ACC112 (cell line): ENCODE measurements around the gene GH2.
"Not testable (repeated sequence)": the region's sequence is repeated elsewhere in the genome, so short reads cannot be mapped to it uniquely, and the experiment has no call there.

Experiments used
- H2AFZ ChIP-seq: fragments of 200-600 bp; sonication (generic); one replicate; pipeline ENCODE4 v1.6.0; 2017; ENCODE audit warnings: antibody characterized with exemption, low read length; ENCODE audit not compliant: unreplicated experiment
- H3K27ac ChIP-seq: fragments of 200-600 bp; sonication (generic); 2 replicates; pipeline ENCODE4 v1.5.1; 2014; ENCODE audit warnings: low read depth, mild to moderate bottlenecking, antibody characterized with exemption, low read length, moderate library complexity
- H3K27me3 ChIP-seq: fragments of 200-600 bp; sonication (generic); 2 replicates; pipeline ENCODE4 v1.6.1; 2014; ENCODE audit warnings: mild to moderate bottlenecking, antibody characterized with exemption, low read length, moderate library complexity, mixed read lengths; ENCODE audit not compliant: insufficient read depth
- H3K36me3 ChIP-seq: fragments of 200-600 bp; sonication (generic); 2 replicates; pipeline ENCODE4 v1.6.1; 2016; ENCODE audit warnings: mild to moderate bottlenecking, antibody characterized with exemption, low read length, moderate library complexity, mixed read lengths; ENCODE audit not compliant: insufficient read depth
- H3K4me1 ChIP-seq: fragments of 200-600 bp; sonication (generic); one replicate; pipeline ENCODE4 v1.6.1; 2016; ENCODE audit warnings: low read length, mixed read lengths; ENCODE audit not compliant: insufficient read depth, unreplicated experiment, control insufficient read depth
- H3K4me3 ChIP-seq: fragments of 200-600 bp; sonication (generic); 2 replicates; pipeline ENCODE4 v1.5.1; 2014; ENCODE audit warnings: mild to moderate bottlenecking, low read depth, low read length
- H3K79me2 ChIP-seq: fragments of 200-600 bp; sonication (generic); one replicate; pipeline ENCODE4 v1.6.0; 2016; ENCODE audit warnings: low read length; ENCODE audit not compliant: control insufficient read depth, unreplicated experiment, insufficient read depth

Gene GH2

DNA sequence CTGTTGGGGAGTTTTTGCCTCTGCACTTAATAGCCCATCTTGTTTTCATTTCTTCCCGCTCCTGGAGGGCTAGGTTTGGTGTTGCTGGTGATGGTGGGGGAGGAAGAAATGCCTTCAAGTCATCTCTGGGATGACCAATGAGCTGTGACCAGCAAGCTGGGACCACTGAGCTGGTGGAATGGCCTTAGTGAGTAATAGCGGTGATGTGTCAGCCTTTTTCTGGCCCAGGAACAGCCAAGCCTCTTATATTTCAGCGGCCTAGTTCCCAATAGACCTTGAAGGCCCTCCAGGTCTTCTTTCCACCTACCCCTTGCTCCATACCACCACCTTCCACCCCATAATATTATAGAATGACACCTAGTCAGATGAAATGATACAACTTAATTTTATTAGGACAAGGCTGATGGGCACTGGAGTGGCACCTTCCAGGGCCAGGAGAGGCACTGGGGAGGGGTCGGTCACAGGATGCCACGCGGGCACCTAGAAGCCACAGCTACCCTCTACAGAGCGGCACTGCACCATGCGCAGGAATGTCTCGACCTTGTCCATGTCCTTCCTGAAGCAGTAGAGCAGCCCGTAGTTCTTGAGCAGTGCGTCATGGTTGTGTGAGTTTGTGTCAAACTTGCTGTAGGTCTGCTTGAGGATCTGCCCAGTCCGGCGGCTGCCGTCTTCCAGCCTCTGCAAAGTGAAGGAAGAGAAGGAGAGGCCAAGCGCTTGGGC lies 9.9 kb downstream of the GH2 start:
- H3K27me3 ChIP-seq, H3K4me3 ChIP-seq, H2AFZ ChIP-seq, H3K36me3 ChIP-seq, H3K79me2 ChIP-seq, H3K4me1 ChIP-seq, H3K27ac ChIP-seq: not testable (repeated sequence)

DNA sequence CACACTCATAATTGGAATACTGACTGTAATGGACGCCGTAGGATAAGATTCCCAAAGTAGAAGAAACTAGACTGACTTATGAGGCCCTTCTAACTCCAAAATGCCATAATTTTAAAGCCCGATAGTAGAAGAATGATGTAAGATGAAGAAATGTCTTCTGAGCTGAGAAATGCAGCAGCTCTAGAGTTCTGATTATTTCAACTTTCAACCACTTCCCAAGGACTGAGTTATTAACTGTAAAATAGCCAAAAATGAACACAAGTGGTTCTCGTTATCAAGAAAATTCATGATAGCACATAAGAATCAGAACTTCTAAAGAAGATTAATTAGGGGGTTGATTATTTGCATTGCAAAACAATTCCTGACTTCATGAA lies 11.5 kb downstream of the GH2 start:
- H3K27me3 ChIP-seq, H3K27ac ChIP-seq, H3K4me3 ChIP-seq, H3K36me3 ChIP-seq, H3K79me2 ChIP-seq, H3K4me1 ChIP-seq, H2AFZ ChIP-seq: not testable (repeated sequence)

DNA sequence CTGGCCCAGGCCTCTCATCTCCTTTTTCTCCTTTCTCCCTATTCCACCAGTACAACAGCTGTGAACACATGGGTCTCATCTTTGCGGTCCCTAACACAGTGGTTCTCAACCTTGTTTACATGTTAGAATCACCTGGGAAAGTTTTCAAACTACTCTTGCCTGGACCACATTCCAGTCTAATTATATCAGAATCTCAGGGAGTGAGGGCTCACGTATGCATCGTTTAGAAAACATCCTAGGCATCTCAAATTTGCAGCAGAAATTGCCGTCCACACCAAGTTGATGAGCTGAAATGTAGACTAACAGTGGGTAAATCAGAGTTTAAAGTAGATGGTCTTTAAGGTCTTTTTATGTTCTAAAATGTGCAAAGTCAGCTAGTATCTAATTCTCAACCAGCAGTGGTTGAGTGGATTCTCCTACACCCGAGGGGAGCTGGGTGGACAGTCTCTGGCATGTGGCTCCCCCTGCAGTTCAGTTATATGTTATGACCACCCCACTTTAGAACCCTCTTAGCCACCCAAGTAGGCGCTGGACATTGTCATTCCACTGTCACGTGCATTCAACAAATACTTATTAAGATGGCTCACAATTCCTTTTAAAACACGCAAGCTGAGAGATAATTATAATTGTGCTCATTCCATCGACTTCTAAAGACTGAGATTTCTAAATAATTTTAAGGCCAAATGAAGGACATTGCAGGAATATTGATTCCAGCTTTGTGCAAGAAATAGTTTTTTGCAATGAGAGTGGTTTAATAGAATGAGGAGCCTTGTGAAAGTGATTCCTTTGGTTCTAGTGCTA lies 12.1 kb downstream of the GH2 start:
- not testable (repeated sequence) for H3K79me2 ChIP-seq, H3K4me3 ChIP-seq, H3K27me3 ChIP-seq, H3K36me3 ChIP-seq, H2AFZ ChIP-seq, H3K4me1 ChIP-seq, H3K27ac ChIP-seq

DNA sequence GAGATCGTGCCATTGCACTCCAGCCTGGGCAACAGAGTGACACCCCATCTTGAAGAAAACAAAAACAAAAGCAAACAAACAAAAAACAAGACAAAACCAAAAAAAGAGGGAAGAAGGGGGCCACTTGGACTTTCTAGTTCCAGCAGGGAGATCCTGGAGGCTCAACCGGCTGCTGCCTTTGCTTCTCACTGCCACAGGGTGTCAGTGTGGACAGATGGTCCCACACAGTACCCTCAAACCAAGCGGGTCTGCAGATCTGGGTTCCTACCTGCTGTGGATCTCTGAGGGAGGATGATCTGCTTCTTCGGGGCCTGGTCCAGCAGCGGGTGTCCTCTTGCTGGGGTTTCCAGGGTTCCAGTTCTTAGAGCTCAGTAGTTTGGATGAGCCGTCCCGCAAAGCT lies 15.1 kb downstream of the GH2 start:
- H3K27me3 ChIP-seq, H3K27ac ChIP-seq, H3K36me3 ChIP-seq, H3K4me3 ChIP-seq, H3K79me2 ChIP-seq, H3K4me1 ChIP-seq, H2AFZ ChIP-seq: not testable (repeated sequence)

DNA sequence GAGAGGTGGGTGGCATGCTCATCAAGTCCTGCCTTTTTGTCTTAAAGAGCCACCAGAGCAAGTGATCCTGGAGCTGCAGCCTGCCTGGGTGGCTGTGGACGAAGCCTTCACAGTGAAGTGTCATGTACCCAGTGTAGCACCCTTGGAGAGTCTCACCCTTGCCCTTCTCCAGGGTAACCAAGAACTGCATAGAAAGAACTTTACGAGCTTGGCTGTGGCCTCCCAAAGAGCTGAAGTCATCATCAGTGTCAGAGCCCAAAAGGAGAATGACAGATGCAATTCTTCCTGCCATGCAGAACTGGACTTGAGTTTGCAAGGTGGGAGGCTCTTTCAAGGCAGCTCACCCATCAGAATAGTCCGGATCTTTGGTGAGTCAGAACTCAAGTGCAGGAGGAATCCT lies 22.5 kb downstream of the GH2 start:
- no peak overlapping the region for H2AFZ ChIP-seq
- H3K36me3 ChIP-seq = no peaks in the 10 kb centered on the region
- no peaks in the 10 kb centered on the region for H3K79me2 ChIP-seq
- H3K4me1 ChIP-seq = no peaks in the 10 kb centered on the region
- no peak overlapping the region for H3K4me3 ChIP-seq
- no peak overlapping the region for H3K27ac ChIP-seq
- peaks cover 9% of the 10 kb centered on the region; the same call in 1 of the 2 replicates for H3K27me3 ChIP-seq

DNA sequence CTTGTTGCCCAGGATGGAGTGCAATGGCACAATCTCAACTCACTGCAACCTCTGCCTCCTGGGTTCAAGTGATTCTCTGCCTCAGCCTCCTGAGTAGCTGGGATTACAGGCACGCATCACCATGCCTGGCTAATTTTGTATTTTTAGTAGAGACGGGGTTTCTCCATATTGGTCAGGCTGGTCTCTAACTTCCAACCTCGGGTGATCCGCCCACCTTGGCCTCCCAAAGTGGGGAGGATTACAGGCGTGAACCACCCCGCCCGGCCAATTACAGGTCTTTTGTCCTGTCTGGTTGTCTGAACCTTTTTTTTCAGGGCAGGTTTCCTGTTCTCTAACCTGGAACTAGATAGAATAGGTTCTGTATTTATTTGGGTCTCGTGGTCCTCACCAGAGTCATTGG lies 25.3 kb downstream of the GH2 start:
- H3K36me3 ChIP-seq, H2AFZ ChIP-seq, H3K79me2 ChIP-seq, H3K4me3 ChIP-seq, H3K27me3 ChIP-seq, H3K27ac ChIP-seq, H3K4me1 ChIP-seq: not testable (repeated sequence)

DNA sequence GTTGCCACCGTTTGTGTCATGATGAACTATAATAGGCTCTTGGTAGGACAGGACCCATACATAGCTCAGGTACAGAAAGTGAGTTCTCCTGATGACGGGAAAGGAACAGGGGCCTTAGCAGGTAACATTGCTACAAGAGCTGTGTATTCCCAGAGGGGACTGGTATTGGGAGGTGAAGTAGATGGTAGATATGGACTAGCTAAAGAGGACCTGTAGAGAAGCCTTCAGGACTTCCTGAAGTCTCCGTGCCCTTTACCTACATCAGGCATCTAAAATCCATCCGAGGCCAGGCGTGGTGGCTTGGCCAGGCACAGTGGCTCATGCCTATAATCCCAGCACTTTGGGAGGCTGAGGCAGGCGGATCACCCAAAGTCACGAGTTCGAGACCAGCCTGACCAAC lies 26.6 kb downstream of the GH2 start:
- H3K4me1 ChIP-seq = no peaks in the 10 kb centered on the region

DNA sequence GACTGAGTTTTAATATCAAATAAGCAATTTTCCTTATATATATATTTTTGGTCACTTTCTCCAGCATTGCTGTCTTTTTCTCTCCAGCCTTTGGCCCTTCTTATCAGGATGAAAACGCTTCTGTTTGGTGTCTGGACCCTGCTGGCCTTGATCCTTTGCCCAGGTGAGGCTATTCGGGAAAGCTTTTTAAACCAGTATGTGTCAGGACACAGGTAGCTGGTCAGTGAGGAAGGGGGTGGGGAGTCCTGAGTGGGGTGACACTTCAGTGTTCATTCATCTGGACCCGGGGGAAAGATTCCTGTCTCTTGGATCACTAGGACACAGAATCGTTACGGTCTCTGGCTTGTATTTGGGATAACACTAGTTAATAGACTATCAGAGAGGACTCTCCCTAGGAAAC lies 27.0 kb downstream of the GH2 start:
- Histone ChIP-seq H2AFZ (no peak overlapping the region), H3K4me3 (no peak overlapping the region), H3K27me3 (peaks cover 8% of the 10 kb centered on the region; the same call in 1 of the 2 replicates), H3K27ac (no peak overlapping the region), H3K4me1 (no peaks in the 10 kb centered on the region), H3K36me3 (no peaks in the 10 kb centered on the region), H3K79me2 (no peaks in the 10 kb centered on the region)

More for the DNA sequence above, 26.6 kb downstream of the GH2 start:
- Histone ChIP-seq H2AFZ (no peak overlapping the region), H3K27ac (no peak overlapping the region), H3K79me2 (no peaks in the 10 kb centered on the region), H3K36me3 (no peaks in the 10 kb centered on the region), H3K27me3 (peaks cover 9% of the 10 kb centered on the region; the same call in 1 of the 2 replicates), H3K4me3 (no peak overlapping the region)

DNA sequence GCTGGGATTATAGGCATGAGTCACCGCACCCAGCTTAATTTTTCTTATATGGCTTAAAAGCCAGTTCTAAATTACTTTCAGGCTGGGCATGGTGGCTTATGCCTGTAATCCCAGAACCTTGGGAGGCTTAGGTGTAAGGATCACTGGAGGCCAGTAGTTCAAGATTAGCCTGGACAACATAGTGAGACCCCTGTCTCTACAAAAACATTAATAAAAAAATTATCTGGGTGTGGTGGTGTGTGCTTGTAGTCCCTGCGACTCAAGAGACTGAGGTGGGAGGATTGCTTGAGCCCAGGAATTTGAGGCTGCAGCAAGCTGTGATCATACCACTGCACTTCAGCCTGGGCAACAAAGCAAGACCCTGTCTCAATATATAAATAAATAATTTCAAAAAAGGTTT lies 28.5 kb downstream of the GH2 start:
- Histone ChIP-seq H3K79me2 (no peaks in the 10 kb centered on the region), H3K4me3 (no peak overlapping the region), H2AFZ (no peak overlapping the region), H3K27me3 (no peaks in the 10 kb centered on the region), H3K27ac (no peak overlapping the region), H3K36me3 (no peaks in the 10 kb centered on the region), H3K4me1 (no peaks in the 10 kb centered on the region)

DNA sequence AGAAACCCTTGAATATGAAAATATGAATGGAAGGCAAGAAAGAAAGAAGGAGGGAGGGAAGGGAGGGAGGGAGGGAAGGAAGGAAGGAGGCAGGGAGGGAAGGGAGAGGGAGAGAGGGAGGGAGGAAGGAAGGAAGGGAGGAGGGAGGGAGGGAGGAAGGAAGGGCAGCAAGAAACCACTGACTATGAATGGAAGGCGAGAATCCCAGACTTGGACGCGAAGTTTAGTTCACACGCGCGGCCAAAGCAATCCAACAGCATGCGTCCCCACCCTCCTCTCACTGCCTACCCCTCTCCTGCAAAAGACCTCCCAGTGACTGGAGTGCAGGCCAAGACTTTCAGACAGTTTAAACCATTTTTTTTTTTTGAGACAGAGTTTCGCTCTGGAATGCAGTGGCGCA lies 31.3 kb downstream of the GH2 start:
- Histone ChIP-seq H3K4me1 (no peaks in the 10 kb centered on the region), H3K27ac (no peak overlapping the region), H2AFZ (no peak overlapping the region), H3K79me2 (no peaks in the 10 kb centered on the region), H3K27me3 (no peaks in the 10 kb centered on the region), H3K4me3 (no peak overlapping the region), H3K36me3 (no peaks in the 10 kb centered on the region)
